Measurements from ENCODE around the gene MCAT.
A peak's percentile ranks its signal among the peaks of the same experiment; 100 is the strongest.

The MCAT gene

GRCh38 chr22:43172191-43172590, 29.0 kb upstream of the MCAT start:
- no peak for DNase-seq (ENCODE audit: low spot score)

GRCh38 chr22:43171607-43172006, 28.4 kb upstream of the MCAT start:
- DNase-seq (ENCODE audit: low spot score), result no peak

GRCh38 chr22:43171019-43171491, 27.9 kb upstream of the MCAT start:
- DNase-seq (ENCODE audit: low spot score), result no peak

- no peak for DNase-seq (ENCODE audit: low spot score)
These were observed 26.9 kb upstream of the MCAT start for GRCh38 chr22:43170131-43170480.

- no peak for DNase-seq (ENCODE audit: low spot score)
These were observed 26.3 kb upstream of the MCAT start for GRCh38 chr22:43169310-43170130.

GRCh38 chr22:43168471-43169309, 25.5 kb upstream of the MCAT start:
- peak; percentile 55 for DNase-seq (ENCODE audit: low spot score)

- DNase-seq (ENCODE audit: low spot score), result no peak
These were observed 23.9 kb upstream of the MCAT start for GRCh38 chr22:43167001-43167589.

GRCh38 chr22:43166132-43166930, 23.1 kb upstream of the MCAT start:
- no peak for DNase-seq (ENCODE audit: low spot score)

- no peak for DNase-seq (ENCODE audit: low spot score)
These were observed 21.4 kb upstream of the MCAT start for GRCh38 chr22:43164636-43165035.

GRCh38 chr22:43163241-43163795, 20.1 kb upstream of the MCAT start:
- no peak for DNase-seq (ENCODE audit: low spot score)

GRCh38 chr22:43162412-43163150, 19.4 kb upstream of the MCAT start:
- no peak for DNase-seq (ENCODE audit: low spot score)

- DNase-seq (ENCODE audit: low spot score), result no peak
These were observed 17.4 kb upstream of the MCAT start for GRCh38 chr22:43160497-43161126.

- DNase-seq (ENCODE audit: low spot score), result no peak
These were observed 16.4 kb upstream of the MCAT start for GRCh38 chr22:43159484-43160178.

GRCh38 chr22:43158778-43159483, 15.7 kb upstream of the MCAT start:
- no peak for DNase-seq (ENCODE audit: low spot score)

GRCh38 chr22:43157874-43158546, 14.8 kb upstream of the MCAT start:
- DNase-seq (ENCODE audit: low spot score), result no peak

GRCh38 chr22:43156413-43156812, 13.2 kb upstream of the MCAT start:
- no peak for DNase-seq (ENCODE audit: low spot score)

- DNase-seq (ENCODE audit: low spot score), result no peak
These were observed 12.6 kb upstream of the MCAT start for GRCh38 chr22:43155789-43156188.

- DNase-seq (ENCODE audit: low spot score), result no peak
These were observed 11.8 kb upstream of the MCAT start for GRCh38 chr22:43154887-43155536.
